Measurements from ENCODE around the gene NFATC1. TPM values are rescaled to one million over a fixed set of nuclear protein-coding genes. Genes with fewer than 3 reads are reported as not detected.

Gene NFATC1
- total and polyA plus RNA-seq, 2 experiments from 2014 or later, result 4.2 to 11.3 TPM

DNA sequence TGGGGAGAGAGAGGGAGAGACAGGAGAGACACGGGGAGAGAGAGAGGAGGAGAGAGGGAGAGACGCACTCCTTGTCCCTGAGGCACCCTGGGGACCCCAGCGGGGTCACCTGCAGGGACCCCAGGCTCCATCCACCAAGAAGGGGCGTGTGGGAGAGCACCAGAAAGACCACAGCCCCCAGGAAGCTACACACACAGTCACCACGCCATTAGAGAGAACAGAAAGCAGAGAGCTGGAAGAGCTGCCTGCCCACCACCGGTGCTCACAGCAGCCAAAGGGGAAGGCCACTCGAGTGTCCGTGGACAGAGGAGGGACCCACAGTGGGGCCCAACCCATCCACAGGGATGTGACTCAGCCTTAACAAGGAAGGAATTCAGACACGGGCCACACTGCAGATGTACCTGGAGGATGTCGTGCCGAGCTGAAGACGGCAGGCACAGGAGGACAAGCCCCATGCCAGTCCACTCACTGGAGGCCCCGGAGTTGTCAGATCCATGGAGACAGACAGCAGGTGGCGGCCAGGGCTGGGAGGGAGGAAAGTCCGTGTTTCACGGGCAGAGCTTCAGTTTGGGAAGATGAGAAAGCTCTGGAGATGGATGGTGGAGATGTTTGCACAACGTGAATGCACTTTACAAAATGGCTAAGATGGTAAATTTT is 11.5 kb upstream of the NFATC1 start:
- Histone ChIP-seq H3K79me2 (no peaks in the 10 kb centered on the region), H4K20me1 (ENCODE audit: insufficient read depth, poor library complexity, severe bottlenecking) (no peaks in the 10 kb centered on the region), H3K27me3 (peaks cover 13% of the 10 kb centered on the region), H3K9me2 (replicated peaks; ENCODE audit: insufficient read depth) (no peaks in the 10 kb centered on the region), H3K27ac (no peak overlapping the region), H3K36me3 (replicated peaks; ENCODE audit: insufficient read depth, low read depth) (no peaks in the 10 kb centered on the region), H3K9me3 (ENCODE audit: low read depth) (no peaks in the 10 kb centered on the region), H3K4me3 (no peak overlapping the region), H3K4me2 (no peak overlapping the region), H3K4me1 (ENCODE audit: insufficient read depth) (no peaks in the 10 kb centered on the region), H2AFZ (no peak overlapping the region)
- DNase-seq (ENCODE audit: low spot score), result no peak
- TF ChIP-seq EZH2phosphoT487 (IDR thresholded peaks at IDR 0.05; ENCODE audit: low read depth, severe bottlenecking, unreplicated experiment) (no peak), CTCF (IDR thresholded peaks at IDR 0.05; ENCODE audit: poor library complexity) (no peak), EZH2 (IDR thresholded peaks at IDR 0.05; ENCODE audit: borderline replicate concordance) (no peak)
- WGBS (ENCODE audit: low lambda C conversion rate, missing lambda C conversion rate), result 74% methylated on average over 17 of the region's 17 CpGs

DNA sequence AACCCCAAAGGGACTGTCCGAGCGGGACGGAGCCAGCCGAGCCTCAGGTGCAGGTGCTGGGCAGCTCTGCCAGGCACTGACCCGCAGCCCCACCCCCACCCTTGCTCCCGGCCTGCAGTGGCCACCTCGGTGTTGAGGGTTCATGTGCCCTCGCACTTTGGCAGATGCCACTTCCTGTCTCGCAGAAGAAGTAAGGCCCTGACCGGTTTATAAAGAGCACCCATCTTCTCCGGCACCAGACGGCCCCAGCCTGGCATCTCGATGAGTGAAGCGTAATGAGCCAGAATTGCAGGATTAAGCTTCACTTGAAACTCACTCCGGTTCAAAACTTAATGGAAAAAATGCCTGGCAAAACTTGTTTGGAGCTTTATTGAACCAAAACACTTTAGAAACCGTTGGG is 10.9 kb upstream of the NFATC1 start:
- Histone ChIP-seq H3K4me3 (no peak overlapping the region), H3K79me2 (no peaks in the 10 kb centered on the region), H3K36me3 (replicated peaks; ENCODE audit: insufficient read depth, low read depth) (no peaks in the 10 kb centered on the region), H3K4me2 (no peak overlapping the region), H3K9me3 (ENCODE audit: low read depth) (no peaks in the 10 kb centered on the region), H3K4me1 (ENCODE audit: insufficient read depth) (no peaks in the 10 kb centered on the region), H3K27me3 (peaks cover 19% of the 10 kb centered on the region), H3K9me2 (replicated peaks; ENCODE audit: insufficient read depth) (no peaks in the 10 kb centered on the region), H2AFZ (no peak overlapping the region), H4K20me1 (ENCODE audit: insufficient read depth, poor library complexity, severe bottlenecking) (no peaks in the 10 kb centered on the region), H3K27ac (no peak overlapping the region)
- no peak for DNase-seq (ENCODE audit: low spot score)
- WGBS (ENCODE audit: low lambda C conversion rate, missing lambda C conversion rate), result 91% methylated on average over 15 of the region's 16 CpGs
- TF ChIP-seq CTCF (IDR thresholded peaks at IDR 0.05; ENCODE audit: poor library complexity), result no peak
- no peak for TF ChIP-seq EZH2phosphoT487 (IDR thresholded peaks at IDR 0.05; ENCODE audit: low read depth, severe bottlenecking, unreplicated experiment)
- TF ChIP-seq EZH2 (IDR thresholded peaks at IDR 0.05; ENCODE audit: borderline replicate concordance), result no peak

DNA sequence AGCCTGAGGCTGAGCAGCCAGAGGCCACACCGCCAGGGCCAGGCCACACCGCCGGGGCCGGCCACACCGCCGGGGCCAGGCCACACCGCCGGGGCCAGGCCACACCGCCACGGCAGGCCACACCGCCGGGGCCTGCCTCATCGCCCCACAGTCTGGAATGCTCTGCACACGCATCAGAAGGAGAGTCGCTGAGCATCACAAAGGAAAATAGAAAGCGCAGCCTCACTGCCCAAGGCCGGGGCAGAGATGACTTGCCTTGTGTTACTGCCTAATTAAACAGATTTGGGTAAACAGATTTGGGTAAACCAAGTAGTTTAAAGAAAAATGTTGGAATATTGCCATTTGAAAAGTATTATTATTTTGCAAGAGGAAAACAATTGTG is 10.4 kb upstream of the NFATC1 start:
- Histone ChIP-seq H3K9me3 (ENCODE audit: low read depth) (no peaks in the 10 kb centered on the region), H3K27me3 (peaks cover 22% of the 10 kb centered on the region), H3K79me2 (no peaks in the 10 kb centered on the region), H3K27ac (no peak overlapping the region), H3K4me3 (no peak overlapping the region), H3K36me3 (replicated peaks; ENCODE audit: insufficient read depth, low read depth) (no peaks in the 10 kb centered on the region), H3K4me1 (ENCODE audit: insufficient read depth) (no peaks in the 10 kb centered on the region), H3K9me2 (replicated peaks; ENCODE audit: insufficient read depth) (no peaks in the 10 kb centered on the region), H3K4me2 (no peak overlapping the region), H2AFZ (no peak overlapping the region), H4K20me1 (ENCODE audit: insufficient read depth, poor library complexity, severe bottlenecking) (no peaks in the 10 kb centered on the region)
- TF ChIP-seq EZH2phosphoT487 (IDR thresholded peaks at IDR 0.05; ENCODE audit: low read depth, severe bottlenecking, unreplicated experiment) (no peak), EZH2 (IDR thresholded peaks at IDR 0.05; ENCODE audit: borderline replicate concordance) (no peak), CTCF (IDR thresholded peaks at IDR 0.05; ENCODE audit: poor library complexity) (no peak)
- DNase-seq (ENCODE audit: low spot score), result no peak
- WGBS (ENCODE audit: low lambda C conversion rate, missing lambda C conversion rate), result 74% methylated on average over 16 of the region's 17 CpGs
